GM19023 (cell line): ENCODE results near the gene ZNF728.
"Not testable (repeated sequence)": the region's sequence is repeated elsewhere in the genome, so short reads cannot be mapped to it uniquely, and the experiment has no call there.

Source experiments
- ATAC-seq: cut with Tn5 transposase; IDR thresholded peaks from one replicate; pipeline ENCODE4 v1.9.1; 2021; ENCODE audit warnings: mild to moderate bottlenecking, moderate library complexity; ENCODE audit not compliant: unreplicated experiment

ZNF728 gene

GRCh38 chr19:23002690-23003422, at the start of gene ZNF728:
Gene ZNF728, minus strand, starts transcription at chr19:23003176. Its CDS starts 146 bp downstream, at chr19:23003030.
- ATAC-seq = no peak

- no peak for ATAC-seq
Measured at GRCh38 chr19:23052349-23052748, 49.4 kb upstream of the ZNF728 start.

GRCh38 chr19:23049256-23049655, 46.3 kb upstream of the ZNF728 start:
- no peak for ATAC-seq

- ATAC-seq = no peak
Measured at GRCh38 chr19:23046743-23047142, 43.8 kb upstream of the ZNF728 start.

GRCh38 chr19:23033721-23034120, 30.7 kb upstream of the ZNF728 start:
- no peak for ATAC-seq

GRCh38 chr19:23015660-23016059, 12.7 kb upstream of the ZNF728 start:
- no peak for ATAC-seq

GRCh38 chr19:22994957-22995356, 8.0 kb downstream of the ZNF728 start:
- not testable (repeated sequence) for ATAC-seq

- no peak for ATAC-seq
Measured at GRCh38 chr19:22976248-22976647, 26.7 kb downstream of the ZNF728 start.

- not testable (repeated sequence) for ATAC-seq
Measured at GRCh38 chr19:22975546-22976136, 27.3 kb downstream of the ZNF728 start.

- ATAC-seq = no peak
Measured at GRCh38 chr19:22945560-22945959, 57.4 kb downstream of the ZNF728 start.

- ATAC-seq = no peak
Measured at GRCh38 chr19:22935151-22935550, 67.8 kb downstream of the ZNF728 start.

GRCh38 chr19:22927576-22927975, 75.4 kb downstream of the ZNF728 start:
- ATAC-seq = not testable (repeated sequence)

- not testable (repeated sequence) for ATAC-seq
Measured at GRCh38 chr19:22925181-22925580, 77.8 kb downstream of the ZNF728 start.
